NCI-H748 treated with DMSO at 0.1 percent for 48 hours (cell line): ENCODE measurements around the gene MTFP1.
"Not testable (repeated sequence)": the region's sequence is repeated elsewhere in the genome, so short reads cannot be mapped to it uniquely, and the experiment has no call there.

Source experiments
- DNase-seq: peaks from one replicate; lab custom pipeline; 2025; lab: John Stamatoyannopoulos, UW

The MTFP1 gene

DNA sequence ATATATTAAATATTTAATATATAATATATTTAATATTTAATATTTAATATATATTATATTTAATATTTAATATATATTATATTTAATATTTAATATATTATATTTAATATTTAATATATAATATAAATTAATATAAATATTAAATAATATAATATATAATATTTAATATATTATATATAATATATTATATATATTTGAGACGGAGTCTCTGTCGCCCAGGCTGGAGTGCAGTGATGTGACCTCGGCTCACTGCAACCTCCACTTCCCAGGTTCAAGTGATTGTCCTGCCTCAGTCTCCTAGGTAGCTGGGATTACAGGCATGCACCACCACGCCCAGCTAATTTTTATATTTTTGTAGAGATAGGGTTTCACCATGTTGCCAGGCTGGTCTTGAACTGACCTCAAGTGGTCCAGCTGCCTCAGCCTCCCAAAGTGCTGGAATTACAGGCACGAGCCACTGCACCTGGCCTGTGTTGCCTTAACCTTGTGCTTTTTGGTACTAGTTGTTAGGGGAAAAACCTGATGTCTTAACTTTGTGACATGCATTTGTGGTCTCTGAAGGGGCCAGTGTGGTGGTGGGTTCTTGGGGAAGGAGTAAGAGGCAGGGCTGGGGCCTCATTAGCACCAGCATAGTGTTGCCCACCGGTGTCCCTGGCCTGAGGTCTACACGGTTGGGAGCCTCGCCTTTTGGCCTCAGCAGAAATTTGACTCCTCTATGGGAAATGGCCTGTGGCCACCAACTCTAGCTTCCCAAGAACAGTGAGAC lies 29.7 kb downstream of the MTFP1 start:
- DNase-seq, result no peak

DNA sequence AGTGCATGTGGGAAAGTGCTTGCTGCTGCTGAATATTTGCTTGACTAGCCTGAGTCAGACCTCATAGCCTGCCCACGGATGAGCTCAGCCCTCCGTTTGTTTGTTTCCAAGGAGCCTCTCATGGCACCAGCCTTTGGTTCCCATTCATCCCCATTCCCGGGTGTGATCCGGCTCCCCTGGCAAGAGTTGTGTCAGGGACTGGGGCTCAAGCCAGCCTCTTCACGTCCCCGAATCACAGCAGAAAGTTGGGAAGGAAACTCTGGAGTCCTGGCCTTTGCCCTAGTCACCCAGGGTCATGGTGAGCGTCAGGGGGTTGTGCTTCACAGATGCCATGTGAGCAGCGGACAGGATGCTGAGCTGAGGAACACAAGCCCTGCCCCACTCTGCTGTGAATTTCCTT lies 32.4 kb downstream of the MTFP1 start:
- no peak for DNase-seq

GRCh38 chr22:30459181-30460052 lies 33.8 kb downstream of the MTFP1 start:
- DNase-seq, result no peak

DNA sequence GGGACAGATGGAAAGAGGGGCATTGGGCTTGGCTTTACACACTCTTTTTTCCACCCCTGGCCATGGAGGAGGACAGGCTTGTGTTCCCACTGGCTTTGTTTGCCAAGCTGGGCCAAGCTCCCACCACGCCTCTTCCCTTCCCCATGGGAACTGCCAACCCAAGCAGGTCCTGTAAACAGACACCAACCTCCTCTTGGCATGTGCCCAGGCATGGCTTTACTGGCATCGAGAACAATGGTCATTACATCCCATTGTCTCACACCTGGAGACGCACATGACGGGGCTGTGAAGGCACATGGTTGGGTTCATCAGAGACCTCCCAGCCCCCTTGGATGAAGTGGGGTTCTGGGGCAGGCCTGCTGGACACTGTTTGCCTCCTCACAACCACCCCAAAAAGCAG lies 34.6 kb downstream of the MTFP1 start:
- DNase-seq, result no peak

DNA sequence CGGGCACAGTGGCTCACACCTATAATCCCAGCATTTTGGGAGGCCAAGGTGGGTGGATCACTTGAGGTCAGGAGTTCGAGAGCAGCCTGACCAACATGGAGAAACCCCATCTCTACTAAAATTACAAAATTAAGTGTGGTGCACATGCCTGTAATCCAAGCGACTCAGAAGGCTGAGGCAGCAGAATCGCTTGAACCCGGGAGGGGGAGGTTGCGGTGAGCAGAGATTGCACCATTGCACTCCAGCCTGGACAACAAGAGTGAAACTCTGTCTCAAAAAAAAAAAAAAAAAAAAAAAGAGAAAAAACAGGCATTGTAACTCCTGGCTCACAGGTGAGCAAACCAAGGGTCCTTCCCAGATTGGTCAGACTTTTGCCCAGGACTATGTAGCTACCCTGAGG lies 35.0 kb downstream of the MTFP1 start:
- DNase-seq, result not testable (repeated sequence)

DNA sequence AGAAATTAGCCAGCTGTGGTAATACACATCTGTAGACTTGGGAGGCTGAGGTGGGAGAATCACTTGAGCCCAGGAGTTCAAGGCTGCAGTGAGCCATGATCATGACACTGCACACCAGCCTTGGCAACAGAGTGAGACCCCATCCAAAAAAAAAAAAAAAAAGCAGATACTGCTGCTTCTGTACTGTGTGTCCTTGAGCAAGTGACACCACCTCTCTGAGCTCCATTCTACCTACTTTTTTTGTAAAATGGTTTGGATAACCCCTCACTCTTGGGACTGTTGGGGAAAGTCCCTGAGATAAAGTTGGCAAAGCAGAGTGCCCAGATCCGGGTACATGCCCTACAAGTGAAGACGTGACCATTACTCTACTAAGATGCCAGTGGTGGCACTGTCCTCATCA lies 43.6 kb downstream of the MTFP1 start:
- DNase-seq, result no peak

DNA sequence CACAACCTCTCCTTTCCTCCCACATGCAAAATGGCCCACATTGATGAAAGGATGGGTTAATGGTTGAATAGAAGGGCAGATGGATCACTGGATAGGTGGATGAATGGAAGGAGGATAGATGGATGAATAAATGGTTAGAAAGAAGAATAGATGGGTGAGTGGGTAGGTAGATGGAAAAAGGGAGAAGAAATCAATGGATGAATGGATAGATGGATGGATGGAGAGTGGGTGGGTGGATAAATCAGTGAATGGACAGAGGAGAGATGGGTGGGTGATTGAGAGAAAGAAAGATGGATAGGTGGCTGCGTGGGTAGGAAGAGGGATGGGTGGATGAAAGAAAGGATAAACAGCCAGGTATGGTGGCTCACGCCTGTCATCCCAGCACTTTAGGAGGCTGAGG lies 45.1 kb downstream of the MTFP1 start:
- DNase-seq, result no peak

GRCh38 chr22:30471616-30472318 lies 46.2 kb downstream of the MTFP1 start, which contains the start of gene SEC14L3:
Gene SEC14L3 (minus strand): TSS chr22:30472017. CDS start chr22:30471958, 59 bp downstream.
- DNase-seq, result no peak

- no peak for DNase-seq
Measured at GRCh38 chr22:30472994-30473720, 47.6 kb downstream of the MTFP1 start.

DNA sequence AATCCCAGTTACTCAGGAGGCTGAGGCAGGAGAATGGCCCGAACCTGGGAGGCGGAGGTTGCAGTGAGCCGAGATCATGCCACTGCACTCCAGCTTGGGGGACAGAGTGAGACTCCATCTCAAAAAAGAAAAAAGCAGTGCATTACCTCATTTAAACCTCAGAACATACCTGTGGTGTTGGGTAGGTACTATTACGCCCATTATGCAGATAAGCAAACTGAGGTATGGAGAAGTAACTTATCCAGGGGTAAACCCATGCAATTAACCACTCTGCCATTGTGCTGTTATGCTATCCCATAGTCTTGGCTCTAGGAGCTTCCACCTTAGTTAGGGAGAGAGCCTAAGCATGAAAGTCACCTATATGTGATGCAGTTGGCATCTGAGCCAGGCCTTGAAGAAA lies 48.6 kb downstream of the MTFP1 start:
- DNase-seq, result no peak

DNA sequence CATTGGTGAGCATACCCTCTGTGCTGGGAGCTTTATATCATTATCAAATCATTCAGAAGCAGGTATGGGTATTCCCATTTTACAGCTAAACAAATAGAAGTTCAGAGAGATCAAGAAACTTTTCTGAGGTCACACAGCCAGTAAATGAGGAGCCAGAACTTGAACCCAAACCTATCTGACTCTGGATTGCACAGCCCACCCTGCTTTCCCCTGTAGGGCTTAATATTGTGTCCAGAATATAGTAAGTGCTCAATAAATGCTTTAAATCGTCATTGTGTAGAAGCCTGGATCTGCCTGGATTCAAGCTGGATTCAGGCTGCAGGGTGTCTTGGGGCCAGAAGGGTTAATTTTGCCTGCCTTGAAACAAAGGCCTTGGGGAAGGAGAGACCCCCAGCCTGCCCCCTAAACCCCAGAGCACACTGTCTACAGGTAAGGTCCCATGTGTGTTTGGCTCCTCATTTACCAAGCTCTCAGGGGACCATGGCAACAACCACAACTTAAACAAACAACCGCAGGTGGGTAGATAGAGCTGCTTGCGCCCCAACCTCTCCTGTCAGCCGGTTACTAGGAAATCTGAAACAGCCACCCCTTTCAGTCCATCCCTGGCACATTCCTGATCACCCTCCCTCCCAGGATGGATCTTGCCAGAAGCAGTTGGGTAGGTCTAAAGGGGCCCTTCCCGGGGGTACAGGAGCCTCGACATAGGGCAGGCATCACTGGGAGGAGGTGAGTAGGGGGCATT lies 49.3 kb downstream of the MTFP1 start:
- DNase-seq, result peak; percentile 27
